Parathyroid adenoma (tissue), 2 donors: ENCODE results near the gene CHRNA10.

Source experiments
- H2AFZ ChIP-seq: fragments of 300-600 bp; sonication (generic); one replicate; pipeline ENCODE4 v1.7.0; 2017; ENCODE audit warnings: antibody characterized with exemption, mild to moderate bottlenecking
- H3K27ac ChIP-seq: fragments of 300-600 bp; sonication (generic); one replicate; pipeline ENCODE4 v1.7.0; 2017
- H3K27me3 ChIP-seq: fragments of 300-600 bp; sonication (generic); one replicate; pipeline ENCODE4 v1.7.0; 2017; ENCODE audit warnings: low read length; ENCODE audit not compliant: control insufficient read depth, insufficient read depth
- H3K36me3 ChIP-seq: fragments of 300-600 bp; sonication (generic); one replicate; pipeline ENCODE4 v1.7.0; 2017; ENCODE audit warnings: low read length; ENCODE audit not compliant: control insufficient read depth, insufficient read depth
- H3K4me1 ChIP-seq: fragments of 300-600 bp; sonication (generic); one replicate; pipeline ENCODE4 v1.7.0; 2017; ENCODE audit warnings: control low read depth
- H3K4me2 ChIP-seq: fragments of 300-600 bp; sonication (generic); one replicate; pipeline ENCODE4 v1.7.0; 2017; ENCODE audit warnings: low read length
- H3K4me3 ChIP-seq: fragments of 300-600 bp; sonication (generic); one replicate; pipeline ENCODE4 v1.7.0; 2017; ENCODE audit warnings: low read depth, low read length
- H3K79me2 ChIP-seq: fragments of 300-600 bp; sonication (generic); one replicate; pipeline ENCODE4 v1.7.0; 2017; ENCODE audit warnings: control low read depth
- H3K9ac ChIP-seq: fragments of 300-600 bp; sonication (generic); one replicate; pipeline ENCODE4 v1.7.0; 2017; ENCODE audit warnings: mild to moderate bottlenecking
- H3K9me3 ChIP-seq: fragments of 300-600 bp; sonication (generic); one replicate; pipeline ENCODE4 v1.7.0; 2017; ENCODE audit warnings: low read length; ENCODE audit not compliant: control insufficient read depth
- TF ChIP-seq, protein P1 (sequence below): fragments of 300-600 bp; sonication (generic); IDR thresholded peaks from one replicate; pipeline ENCODE4 v1.7.0; 2017; ENCODE audit warnings: antibody characterized with exemption, mild to moderate bottlenecking
- donor health status: primary hyperparathyroidism.

The CHRNA10 gene

DNA sequence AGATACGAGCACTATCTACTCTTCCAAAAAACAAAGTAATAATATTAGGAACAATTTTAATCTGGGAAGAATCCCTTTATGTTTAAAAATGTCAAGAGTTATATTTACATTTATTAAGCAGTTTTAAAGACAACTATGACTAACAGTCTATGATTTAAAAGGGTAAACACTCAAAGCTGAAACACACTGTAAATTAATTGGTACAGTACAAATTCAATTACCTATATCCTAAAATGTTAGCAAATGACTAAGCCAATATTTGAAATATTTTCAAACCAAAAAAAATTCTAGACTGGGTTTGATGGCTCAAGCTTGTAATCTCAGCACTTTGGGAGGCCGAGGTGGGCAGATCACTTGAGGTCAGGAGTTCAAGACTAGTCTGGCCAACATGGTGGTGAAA, 36.0 kb upstream of the CHRNA10 start:
- no peak overlapping the region for H2AFZ ChIP-seq
- H3K4me3 ChIP-seq: no peak overlapping the region
- H3K27ac ChIP-seq: no peak overlapping the region
- H3K4me1 ChIP-seq: peaks cover 3% of the 10 kb centered on the region
- H3K9me3 ChIP-seq: no peaks in the 10 kb centered on the region
- H3K4me2 ChIP-seq: no peak overlapping the region
- no peaks in the 10 kb centered on the region for H3K36me3 ChIP-seq
- H3K9ac ChIP-seq: no peak overlapping the region
- no peaks in the 10 kb centered on the region for H3K27me3 ChIP-seq
- TF ChIP-seq, protein P1, sequence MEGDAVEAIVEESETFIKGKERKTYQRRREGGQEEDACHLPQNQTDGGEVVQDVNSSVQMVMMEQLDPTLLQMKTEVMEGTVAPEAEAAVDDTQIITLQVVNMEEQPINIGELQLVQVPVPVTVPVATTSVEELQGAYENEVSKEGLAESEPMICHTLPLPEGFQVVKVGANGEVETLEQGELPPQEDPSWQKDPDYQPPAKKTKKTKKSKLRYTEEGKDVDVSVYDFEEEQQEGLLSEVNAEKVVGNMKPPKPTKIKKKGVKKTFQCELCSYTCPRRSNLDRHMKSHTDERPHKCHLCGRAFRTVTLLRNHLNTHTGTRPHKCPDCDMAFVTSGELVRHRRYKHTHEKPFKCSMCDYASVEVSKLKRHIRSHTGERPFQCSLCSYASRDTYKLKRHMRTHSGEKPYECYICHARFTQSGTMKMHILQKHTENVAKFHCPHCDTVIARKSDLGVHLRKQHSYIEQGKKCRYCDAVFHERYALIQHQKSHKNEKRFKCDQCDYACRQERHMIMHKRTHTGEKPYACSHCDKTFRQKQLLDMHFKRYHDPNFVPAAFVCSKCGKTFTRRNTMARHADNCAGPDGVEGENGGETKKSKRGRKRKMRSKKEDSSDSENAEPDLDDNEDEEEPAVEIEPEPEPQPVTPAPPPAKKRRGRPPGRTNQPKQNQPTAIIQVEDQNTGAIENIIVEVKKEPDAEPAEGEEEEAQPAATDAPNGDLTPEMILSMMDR: no peak
- H3K79me2 ChIP-seq: no peaks in the 10 kb centered on the region

GRCh38 chr11:3703383-3703782, 32.2 kb upstream of the CHRNA10 start:
- Histone ChIP-seq H3K4me3 (no peak overlapping the region), H3K36me3 (no peaks in the 10 kb centered on the region), H3K9ac (no peak overlapping the region), H3K27me3 (no peaks in the 10 kb centered on the region), H3K79me2 (no peaks in the 10 kb centered on the region), H3K4me1 (no peaks in the 10 kb centered on the region), H2AFZ (no peak overlapping the region), H3K27ac (no peak overlapping the region), H3K9me3 (no peaks in the 10 kb centered on the region), H3K4me2 (no peak overlapping the region)
- TF ChIP-seq, protein P1: no peak

DNA sequence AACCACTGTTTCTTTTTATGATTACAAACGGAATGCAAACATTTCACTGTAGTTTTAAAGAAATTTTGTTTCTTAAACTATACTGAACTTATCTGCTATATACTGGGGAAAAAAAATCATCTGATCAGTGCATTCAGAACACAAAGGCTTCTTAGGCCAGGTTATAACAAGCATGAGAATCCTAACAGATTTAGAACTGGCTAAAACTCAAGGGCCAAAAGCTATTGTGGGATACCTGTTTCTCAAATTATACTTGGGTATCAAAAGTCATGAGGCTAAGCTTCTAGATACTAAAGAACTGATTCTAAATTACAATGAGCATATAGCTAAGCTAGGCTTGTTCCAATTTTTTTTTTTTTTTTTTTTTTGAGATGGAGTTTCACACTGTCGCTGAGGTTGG, 29.7 kb upstream of the CHRNA10 start:
- no peaks in the 10 kb centered on the region for H3K36me3 ChIP-seq
- H3K4me2 ChIP-seq: no peak overlapping the region
- no peaks in the 10 kb centered on the region for H3K4me1 ChIP-seq
- no peak overlapping the region for H3K4me3 ChIP-seq
- H3K27ac ChIP-seq: no peak overlapping the region
- no peaks in the 10 kb centered on the region for H3K79me2 ChIP-seq
- H3K9me3 ChIP-seq: no peaks in the 10 kb centered on the region
- H3K27me3 ChIP-seq: no peaks in the 10 kb centered on the region
- TF ChIP-seq, protein P1: no peak
- no peak overlapping the region for H3K9ac ChIP-seq
- no peak overlapping the region for H2AFZ ChIP-seq

- Histone ChIP-seq H3K4me3 (no peak overlapping the region), H3K4me1 (no peaks in the 10 kb centered on the region), H3K79me2 (no peaks in the 10 kb centered on the region), H2AFZ (no peak overlapping the region), H3K4me2 (no peak overlapping the region), H3K9ac (no peak overlapping the region), H3K36me3 (no peaks in the 10 kb centered on the region), H3K27me3 (no peaks in the 10 kb centered on the region), H3K9me3 (no peaks in the 10 kb centered on the region), H3K27ac (no peak overlapping the region)
- TF ChIP-seq, protein P1: no peak
Measured at GRCh38 chr11:3700410-3700809, 29.2 kb upstream of the CHRNA10 start.

GRCh38 chr11:3686751-3687150, 15.6 kb upstream of the CHRNA10 start:
- no peak overlapping the region for H2AFZ ChIP-seq
- TF ChIP-seq, protein P1: no peak
- no peaks in the 10 kb centered on the region for H3K36me3 ChIP-seq
- no peaks in the 10 kb centered on the region for H3K79me2 ChIP-seq
- H3K4me2 ChIP-seq: no peak overlapping the region
- no peaks in the 10 kb centered on the region for H3K9me3 ChIP-seq
- H3K4me1 ChIP-seq: no peaks in the 10 kb centered on the region
- no peaks in the 10 kb centered on the region for H3K27me3 ChIP-seq
- H3K27ac ChIP-seq: no peak overlapping the region
- H3K9ac ChIP-seq: no peak overlapping the region
- no peak overlapping the region for H3K4me3 ChIP-seq
